ENCODE results near the gene NACA. TPM values are rescaled to one million over a fixed set of nuclear protein-coding genes. Genes with fewer than 3 reads are reported as not detected.

NACA gene
- total and polyA plus RNA-seq, 2 of the 13 experiments (the other 11 are each of a cell fraction or from before 2014, with no cell fraction given) = 799 to 1,700 TPM

DNA sequence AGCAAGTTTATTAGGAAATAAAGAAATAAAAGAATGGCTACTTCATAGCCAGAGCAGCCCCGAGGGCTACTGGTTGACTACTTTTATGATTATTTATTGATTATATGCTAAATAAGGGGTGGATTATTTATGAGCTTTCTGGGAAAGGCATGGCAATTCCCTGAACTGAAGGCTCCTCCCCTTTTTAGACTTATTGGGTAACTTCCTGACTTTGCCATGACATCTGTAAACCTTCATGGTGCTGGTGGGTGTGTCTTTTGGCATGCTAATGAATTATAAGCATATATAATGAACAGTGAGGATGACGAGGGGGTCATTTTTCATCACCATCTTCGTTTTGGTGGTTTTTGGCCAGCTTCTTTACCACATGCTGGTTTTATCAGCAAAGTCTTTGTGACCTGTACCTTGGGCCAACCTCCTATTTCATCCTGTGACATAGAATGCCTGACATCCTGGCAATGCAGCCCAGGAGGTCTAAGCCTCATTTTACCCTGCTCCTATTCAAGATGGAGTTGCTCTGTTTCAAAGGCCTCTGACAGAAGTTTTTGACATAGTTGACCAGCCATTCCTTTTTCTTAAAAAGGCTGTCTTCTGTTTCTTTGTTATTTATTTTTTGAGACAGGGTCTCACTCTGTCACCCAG, 26.0 kb downstream of the NACA start:
- BruUV-seq (replicated peaks) = no TSS peak
- Histone ChIP-seq H3K4me2 (ENCODE audit: low read depth, low read length) (no peak overlapping the region), H2AFZ (ENCODE audit: low read length) (no peak overlapping the region), H3K36me3 (replicated peaks in 1 of 2; ENCODE audit: control insufficient read depth in 1 of 2, insufficient read depth in 2 of 2, low read length in 2 of 2) (no peaks in the 10 kb centered on the region), H3K27me3 (ENCODE audit: control insufficient read depth in 1 of 2, insufficient read depth in 2 of 2, low read length in 2 of 2) (no peaks in the 10 kb centered on the region), H3K4me3 (replicated peaks in 1 of 3; ENCODE audit: insufficient read depth in 1 of 3, low read depth in 2 of 3, low read length in 3 of 3) (no peak overlapping the region), H3K79me2 (ENCODE audit: insufficient read depth, low read length) (no peaks in the 10 kb centered on the region), H3K4me1 (ENCODE audit: insufficient read depth, low read length) (no peaks in the 10 kb centered on the region), H3K9me3 (ENCODE audit: low read length) (no peaks in the 10 kb centered on the region), H4K20me1 (ENCODE audit: insufficient read depth, low read length) (no peaks in the 10 kb centered on the region), H3K27ac (ENCODE audit: extremely low read length, insufficient read depth, low read length) (no peak overlapping the region), H3K9ac (ENCODE audit: insufficient read depth, low read depth, low read length) (no peak overlapping the region)
- ChIA-PET CTCF (ENCODE audit: low intra/inter-chr PET ratio, low total read pairs) (no interaction called here), POLR2A (interaction anchor here (0.9 to 1.4 kb wide), 3 partner anchors 11 to 19 kb away, joined by 3 to 5 read pairs (median 3); partner anchors contain the start of gene PTGES3)
- 31% methylated on average over 3 of the region's 3 CpGs for WGBS (ENCODE audit: low lambda C conversion rate)
- no peak for ATAC-seq
- in situ Hi-C loops (cut with HindIII; ENCODE audit: extremely low pct_ligation_motif_present, low pct_unique_long_range_greater_than_20kb) = no loop called here
- no peak for FAIRE-seq
- DNase-seq (ENCODE audit: low spot score) = no peak
- intact Hi-C loops (cut with micrococcal nuclease; ENCODE audit: unreplicated experiment) = no loop called here
- no peak for TF ChIP-seq ZNF124 (CRISPR knock-in tag; IDR thresholded peaks at IDR 0.05)
- TF ChIP-seq, protein P1, sequence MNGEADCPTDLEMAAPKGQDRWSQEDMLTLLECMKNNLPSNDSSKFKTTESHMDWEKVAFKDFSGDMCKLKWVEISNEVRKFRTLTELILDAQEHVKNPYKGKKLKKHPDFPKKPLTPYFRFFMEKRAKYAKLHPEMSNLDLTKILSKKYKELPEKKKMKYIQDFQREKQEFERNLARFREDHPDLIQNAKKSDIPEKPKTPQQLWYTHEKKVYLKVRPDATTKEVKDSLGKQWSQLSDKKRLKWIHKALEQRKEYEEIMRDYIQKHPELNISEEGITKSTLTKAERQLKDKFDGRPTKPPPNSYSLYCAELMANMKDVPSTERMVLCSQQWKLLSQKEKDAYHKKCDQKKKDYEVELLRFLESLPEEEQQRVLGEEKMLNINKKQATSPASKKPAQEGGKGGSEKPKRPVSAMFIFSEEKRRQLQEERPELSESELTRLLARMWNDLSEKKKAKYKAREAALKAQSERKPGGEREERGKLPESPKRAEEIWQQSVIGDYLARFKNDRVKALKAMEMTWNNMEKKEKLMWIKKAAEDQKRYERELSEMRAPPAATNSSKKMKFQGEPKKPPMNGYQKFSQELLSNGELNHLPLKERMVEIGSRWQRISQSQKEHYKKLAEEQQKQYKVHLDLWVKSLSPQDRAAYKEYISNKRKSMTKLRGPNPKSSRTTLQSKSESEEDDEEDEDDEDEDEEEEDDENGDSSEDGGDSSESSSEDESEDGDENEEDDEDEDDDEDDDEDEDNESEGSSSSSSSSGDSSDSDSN (CRISPR knock-in tag; IDR thresholded peaks at IDR 0.05) = no peak

DNA sequence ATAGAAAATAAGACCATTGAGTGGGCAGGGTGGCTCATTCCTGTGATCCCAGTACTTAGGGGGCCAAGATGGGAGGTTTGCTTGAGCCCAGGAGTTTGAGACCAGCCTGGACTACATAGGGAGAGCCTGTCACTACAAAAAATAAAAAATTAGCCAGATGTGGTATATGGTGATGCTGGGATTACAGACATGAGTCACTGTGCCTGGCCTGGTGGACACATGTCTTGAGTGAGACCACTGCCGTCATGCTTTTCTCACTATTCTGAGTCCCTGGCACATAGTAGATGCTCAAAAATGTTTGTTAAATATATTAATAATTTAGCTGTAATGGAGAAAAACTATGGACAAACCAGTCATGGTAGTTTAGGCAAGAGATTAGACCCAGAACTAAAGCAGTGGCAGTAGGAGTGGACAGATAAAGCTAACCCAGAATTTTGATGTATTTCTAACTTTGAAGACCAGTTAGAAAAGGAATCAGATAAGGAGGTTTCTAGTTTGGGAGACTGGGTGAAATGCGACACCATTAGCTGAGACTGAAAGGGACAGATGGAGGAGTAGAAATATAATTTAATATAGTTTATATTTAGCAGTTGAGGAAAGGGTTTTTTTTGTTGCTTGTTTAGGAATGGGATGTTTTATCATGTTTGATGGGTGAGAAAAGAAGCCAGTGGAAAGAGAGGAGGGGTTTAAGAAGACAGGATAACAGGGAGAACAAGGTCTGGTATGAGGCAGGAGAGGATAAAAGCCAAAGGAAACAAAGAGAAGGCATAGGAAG, 29.6 kb downstream of the NACA start:
- CTCF ChIA-PET (ENCODE audit: low intra/inter-chr PET ratio, low total read pairs) = no interaction called here
- no peaks in the 10 kb centered on the region for H3K79me2 ChIP-seq (ENCODE audit: insufficient read depth, low read length)
- H3K27ac ChIP-seq (ENCODE audit: extremely low read length, insufficient read depth, low read length) = no peak overlapping the region
- no TSS peak for BruUV-seq (replicated peaks)
- no peaks in the 10 kb centered on the region for H4K20me1 ChIP-seq (ENCODE audit: insufficient read depth, low read length)
- H3K4me1 ChIP-seq (ENCODE audit: insufficient read depth, low read length) = no peaks in the 10 kb centered on the region
- FAIRE-seq = no peak
- ATAC-seq = no peak
- POLR2A ChIA-PET = interaction anchor here (1.0 kb wide), 1 partner anchor 8 kb away, joined by 4 read pairs; the partner anchor contains the start of gene PTGES3
- H3K9ac ChIP-seq (ENCODE audit: insufficient read depth, low read depth, low read length) = no peak overlapping the region
- no peak for DNase-seq (ENCODE audit: low spot score)
- no peak overlapping the region for H2AFZ ChIP-seq (ENCODE audit: low read length)
- H3K9me3 ChIP-seq (ENCODE audit: low read length) = no peaks in the 10 kb centered on the region
- WGBS (ENCODE audit: low lambda C conversion rate) = 84% methylated on average over 2 of the region's 2 CpGs
- H3K27me3 ChIP-seq (ENCODE audit: control insufficient read depth in 1 of 2, insufficient read depth in 2 of 2, low read length in 2 of 2) = no peaks in the 10 kb centered on the region
- intact Hi-C loops (cut with micrococcal nuclease; ENCODE audit: unreplicated experiment) (no loop called here), in situ Hi-C loops (cut with HindIII; ENCODE audit: extremely low pct_ligation_motif_present, low pct_unique_long_range_greater_than_20kb) (no loop called here)
- no peak overlapping the region for H3K4me2 ChIP-seq (ENCODE audit: low read depth, low read length)
- no peaks in the 10 kb centered on the region for H3K36me3 ChIP-seq (replicated peaks in 1 of 2; ENCODE audit: control insufficient read depth in 1 of 2, insufficient read depth in 2 of 2, low read length in 2 of 2)
- H3K4me3 ChIP-seq (replicated peaks in 1 of 3; ENCODE audit: insufficient read depth in 1 of 3, low read depth in 2 of 3, low read length in 3 of 3) = no peak overlapping the region
- TF ChIP-seq JUNB (CRISPR knock-in tag; IDR thresholded peaks at IDR 0.05; ENCODE audit: borderline replicate concordance) (no peak), ZMYM3 (CRISPR knock-in tag; IDR thresholded peaks at IDR 0.05) (no peak), ZNF17 (CRISPR knock-in tag; IDR thresholded peaks at IDR 0.05) (no peak)
